HK-2 (cell line): ENCODE measurements around the gene GPC5.

Experiments used
- DNase-seq: peaks from one replicate; pipeline ENCODE4 v3.0.0-alpha.2; 2018; ENCODE audit not compliant: unreplicated experiment

GPC5 gene

DNA sequence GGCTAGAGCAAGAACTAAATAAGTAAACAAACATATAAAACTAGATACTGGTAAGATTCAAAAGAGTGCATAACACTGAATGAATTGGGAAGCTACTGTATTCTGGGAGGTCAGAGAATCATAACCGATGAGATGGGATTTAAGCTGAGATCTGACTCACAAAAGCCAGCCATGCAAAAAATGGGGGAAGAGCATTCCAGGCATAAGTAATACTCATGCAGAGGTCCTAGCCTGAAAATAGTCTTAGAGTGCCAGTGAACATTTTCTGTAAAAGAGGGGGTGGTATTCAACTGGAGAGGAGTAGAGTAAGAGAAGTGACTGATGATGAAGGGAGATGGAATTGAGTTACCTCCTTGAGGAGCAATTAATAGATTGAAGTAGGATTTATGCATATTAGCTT, 956.2 kb downstream of the GPC5 start:
- no peak for DNase-seq

- DNase-seq = peak; percentile 0
These were observed 956.8 kb downstream of the GPC5 start for GRCh38 chr13:92355213-92355612.

- DNase-seq = no peak
These were observed 964.3 kb downstream of the GPC5 start for GRCh38 chr13:92362717-92363116.

DNA sequence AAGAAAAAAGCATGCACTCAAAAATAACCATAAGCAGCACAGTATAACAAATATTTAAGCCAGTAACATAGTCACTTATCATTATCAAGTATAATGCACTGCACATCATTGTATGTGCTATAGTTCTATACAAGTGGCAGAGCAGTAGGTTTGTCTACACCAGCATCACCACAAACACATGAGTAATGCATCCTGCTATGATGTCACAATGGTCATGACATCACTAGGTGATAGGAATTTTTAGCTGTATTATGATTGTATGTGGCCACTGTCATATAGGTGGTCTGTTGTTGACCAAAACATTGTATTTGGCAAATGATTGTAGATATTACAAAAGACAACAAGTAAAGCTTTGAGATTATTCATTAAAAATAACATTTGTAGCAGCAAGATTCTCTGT, 967.5 kb downstream of the GPC5 start:
- no peak for DNase-seq

GRCh38 chr13:92377396-92377795, 979.0 kb downstream of the GPC5 start:
- no peak for DNase-seq

DNA sequence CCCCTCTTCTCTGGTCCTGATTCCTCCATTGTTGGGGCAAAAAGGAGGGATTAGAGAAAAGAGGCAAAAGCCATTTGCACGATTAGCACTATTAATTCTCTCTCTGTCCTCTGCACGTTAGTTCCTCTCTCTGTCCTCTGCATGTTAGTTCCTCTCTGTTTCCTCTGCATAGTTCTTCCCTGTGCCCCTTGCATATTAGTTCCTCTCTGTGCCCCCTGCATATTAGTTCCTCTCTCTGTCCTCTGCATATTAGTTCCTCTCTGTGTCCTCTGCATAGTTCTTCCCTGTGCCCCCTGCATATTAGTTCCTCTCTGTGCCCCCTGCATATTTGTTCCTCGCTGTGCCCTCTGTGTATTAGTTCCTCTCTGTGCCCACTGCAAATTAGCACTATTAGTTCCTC, 981.0 kb downstream of the GPC5 start:
- no peak for DNase-seq

GRCh38 chr13:92384410-92384809, 986.0 kb downstream of the GPC5 start:
- no peak for DNase-seq

GRCh38 chr13:92387245-92387644, 988.8 kb downstream of the GPC5 start:
- no peak for DNase-seq

DNA sequence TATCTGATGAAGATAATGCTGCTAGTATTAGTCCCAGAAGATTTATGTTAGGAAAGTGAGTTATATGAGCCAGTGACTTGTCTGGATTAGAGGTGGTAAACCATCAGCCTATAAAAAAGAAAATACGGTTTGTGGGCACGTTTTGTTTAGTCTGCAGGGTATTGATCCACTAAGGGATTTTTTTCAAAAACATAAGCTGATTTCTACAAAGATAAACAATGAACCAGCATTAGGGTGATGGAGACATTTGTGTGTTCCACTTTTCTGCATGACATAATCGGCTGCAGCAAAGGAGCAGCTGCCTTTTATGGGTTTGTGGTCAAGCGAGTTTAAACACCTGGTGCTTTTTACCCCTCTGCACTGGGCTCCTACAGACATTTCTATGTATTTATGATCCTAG, 991.8 kb downstream of the GPC5 start:
- DNase-seq = no peak

GRCh38 chr13:92403606-92404005, 1005.2 kb downstream of the GPC5 start:
- DNase-seq = no peak

- no peak for DNase-seq
These were observed 1009.4 kb downstream of the GPC5 start for GRCh38 chr13:92407858-92408257.

DNA sequence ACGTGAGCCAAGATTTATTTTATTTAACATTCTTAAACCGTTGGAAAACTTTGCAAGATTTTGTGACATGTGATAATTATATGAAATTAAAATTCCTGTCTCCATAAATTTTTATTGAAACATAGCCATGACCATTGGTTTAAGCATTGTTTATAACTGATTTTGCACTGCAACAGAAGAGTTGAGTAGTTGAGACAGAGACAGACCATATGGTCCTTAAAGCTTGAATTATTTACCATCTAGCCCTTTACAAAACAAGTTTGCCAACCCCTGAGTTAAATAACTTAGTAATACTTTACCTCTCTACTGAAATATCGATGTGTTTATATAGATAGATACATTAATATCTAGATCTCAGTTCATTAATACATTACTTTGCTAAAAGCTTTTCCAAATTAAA, 1014.1 kb downstream of the GPC5 start:
- DNase-seq = no peak

- no peak for DNase-seq
These were observed 1014.6 kb downstream of the GPC5 start for GRCh38 chr13:92412996-92413395.

DNA sequence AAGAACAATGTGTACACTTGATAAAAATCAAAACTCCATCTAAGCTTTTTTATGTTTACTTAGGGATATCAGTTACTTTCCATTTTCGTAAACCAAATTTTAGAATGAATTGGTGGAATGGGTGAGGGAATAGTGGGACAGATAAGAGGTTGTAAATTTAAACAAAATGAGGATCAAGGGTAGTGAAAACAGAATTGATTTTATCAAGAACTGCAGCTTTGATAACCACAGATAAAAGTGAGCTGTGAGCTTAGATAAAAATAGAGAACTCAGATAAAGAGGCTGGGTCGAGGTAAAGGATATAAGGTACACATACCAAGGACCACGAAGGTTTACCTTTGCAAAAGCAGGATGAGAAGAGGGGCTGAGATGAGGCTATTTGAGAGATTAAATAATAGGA, 1015.0 kb downstream of the GPC5 start:
- no peak for DNase-seq

DNA sequence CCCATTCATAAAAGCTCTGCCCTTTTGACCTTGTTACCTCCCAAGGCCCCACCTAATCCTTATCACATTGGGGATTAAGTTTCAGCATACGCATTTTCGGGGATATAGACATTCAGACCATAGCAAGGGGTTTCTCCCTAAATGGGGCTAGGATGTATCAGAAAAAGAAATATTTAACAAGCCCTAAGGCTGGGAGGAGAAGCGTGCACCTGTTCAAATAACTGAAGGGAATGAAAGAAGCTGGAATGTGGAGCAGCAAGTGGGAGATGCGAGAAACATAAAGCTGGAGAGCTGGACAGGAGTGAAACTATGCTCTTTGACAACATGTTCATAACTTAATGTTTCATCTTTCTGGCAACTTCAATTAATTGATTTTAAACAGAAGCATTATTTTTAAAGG, 1016.4 kb downstream of the GPC5 start:
- DNase-seq = no peak

DNA sequence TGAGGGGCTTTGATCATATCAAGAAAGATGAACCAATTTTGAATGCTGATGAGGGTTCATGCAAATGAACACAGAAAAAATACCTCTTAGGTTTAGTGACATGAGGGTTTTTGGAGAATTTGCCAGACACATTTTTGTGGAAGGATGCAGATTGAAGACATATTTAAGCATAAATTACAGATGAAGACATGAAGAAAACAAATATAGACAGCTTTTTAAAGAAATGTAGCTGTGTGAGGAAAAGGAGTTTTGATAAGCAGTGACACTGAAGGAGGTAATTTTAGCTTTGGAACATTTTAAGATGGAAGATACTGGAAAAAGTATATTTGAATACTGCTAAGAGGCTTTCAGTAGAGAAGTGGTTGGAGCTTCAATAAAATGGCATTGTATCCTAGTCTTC, 1017.4 kb downstream of the GPC5 start:
- DNase-seq = no peak

DNA sequence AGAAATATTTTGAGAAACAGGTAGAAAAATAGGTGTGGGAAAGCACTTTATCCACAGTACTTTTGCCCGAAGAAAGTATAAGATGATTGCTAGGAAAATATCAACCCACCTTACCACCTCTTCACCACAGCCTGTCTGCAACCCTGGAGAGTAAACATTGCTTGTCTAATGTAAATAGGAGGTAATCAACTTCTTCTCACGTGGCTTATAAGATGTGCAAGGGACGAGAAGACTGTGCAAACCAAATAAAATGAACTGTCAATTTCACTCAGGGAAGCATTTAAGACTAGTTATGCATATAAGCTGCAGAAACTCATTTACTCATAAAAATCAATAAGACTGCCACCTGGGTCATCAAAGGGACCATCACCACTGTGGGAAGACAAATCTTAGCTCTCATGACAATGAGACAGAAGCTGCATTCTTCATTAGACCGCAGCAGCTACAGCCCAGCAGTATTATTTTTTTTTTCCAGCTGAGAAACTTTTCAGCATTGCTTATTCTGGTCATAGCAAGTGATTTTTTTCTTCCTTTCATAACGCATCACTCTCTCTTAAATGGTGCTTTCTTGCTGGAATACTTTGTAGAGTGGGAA, 1020.5 kb downstream of the GPC5 start:
- no peak for DNase-seq

GRCh38 chr13:92429231-92429630, 1030.8 kb downstream of the GPC5 start:
- no peak for DNase-seq

DNA sequence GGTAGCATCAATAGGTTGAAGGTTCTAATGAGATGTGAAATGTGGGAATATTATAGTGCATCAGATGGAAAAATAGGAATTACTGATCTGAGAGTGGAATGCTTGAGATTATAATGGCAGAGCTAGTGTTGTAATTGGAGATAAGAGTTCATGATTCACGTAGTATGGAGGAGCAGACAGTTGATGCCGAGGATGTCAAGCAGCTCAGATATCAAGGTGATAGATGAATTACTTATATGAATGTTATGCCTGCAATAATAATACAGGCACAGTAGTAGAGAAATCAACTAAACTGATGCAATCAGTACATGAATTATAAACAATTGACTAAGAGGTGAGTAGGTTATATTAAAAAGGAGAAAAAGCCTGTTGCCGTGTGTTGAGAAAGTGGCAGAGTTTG, 1035.0 kb downstream of the GPC5 start:
- DNase-seq = no peak

DNA sequence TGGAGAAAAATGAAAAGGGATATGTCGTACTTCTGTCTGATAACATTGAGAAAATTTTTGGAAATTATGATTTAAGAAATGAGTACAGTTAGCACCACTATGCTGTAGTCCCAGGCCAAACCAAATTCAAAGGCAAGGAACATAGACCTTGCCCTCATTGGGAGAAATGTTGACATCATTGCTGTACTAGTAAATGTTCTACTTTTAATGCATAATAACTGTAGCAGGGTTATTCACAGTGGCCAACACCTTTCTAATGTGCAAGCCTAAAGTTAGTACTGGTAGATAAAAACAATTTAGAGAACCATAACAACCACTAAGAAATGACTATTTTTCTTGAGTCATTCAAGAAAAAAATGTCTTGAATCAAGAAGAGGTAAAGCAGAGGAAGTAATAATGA, 1035.5 kb downstream of the GPC5 start:
- no peak for DNase-seq

DNA sequence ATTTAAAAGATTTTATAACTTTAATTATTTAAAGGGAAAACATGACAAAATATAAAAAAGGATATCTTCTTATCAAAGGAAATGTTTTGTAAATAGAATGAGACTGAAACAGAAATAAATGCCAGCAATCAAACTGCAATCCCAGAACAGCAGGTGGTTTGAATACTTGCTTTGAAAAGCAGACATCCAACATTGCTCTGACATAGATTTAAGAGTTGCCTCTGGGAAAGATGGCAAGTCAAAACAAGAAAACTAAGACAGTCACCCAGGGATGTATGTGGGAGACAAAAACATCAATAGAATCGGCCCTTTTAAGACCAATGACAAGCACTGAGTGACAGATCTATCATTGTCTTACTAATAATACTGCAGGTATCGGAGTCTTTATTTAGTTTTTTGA, 1038.5 kb downstream of the GPC5 start:
- DNase-seq = no peak

DNA sequence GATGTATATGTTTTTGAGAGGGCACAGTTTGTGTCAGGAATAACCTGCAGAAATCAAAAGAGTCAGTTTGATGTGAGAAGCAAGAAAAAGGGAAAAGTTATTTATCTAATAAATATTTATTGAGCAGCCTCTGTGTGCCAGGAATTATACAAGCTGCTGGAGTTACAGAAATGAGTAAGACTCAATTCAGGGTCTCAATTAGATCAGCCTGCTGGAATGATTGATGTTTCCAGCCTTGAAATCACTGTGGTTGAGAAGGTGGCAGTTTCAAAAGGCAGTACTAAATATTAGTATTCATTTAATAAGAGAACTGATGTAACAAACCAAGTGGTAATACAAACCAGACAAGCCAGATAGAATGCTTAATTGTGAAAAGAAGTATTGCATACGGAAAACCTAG, 1045.8 kb downstream of the GPC5 start:
- DNase-seq = no peak

DNA sequence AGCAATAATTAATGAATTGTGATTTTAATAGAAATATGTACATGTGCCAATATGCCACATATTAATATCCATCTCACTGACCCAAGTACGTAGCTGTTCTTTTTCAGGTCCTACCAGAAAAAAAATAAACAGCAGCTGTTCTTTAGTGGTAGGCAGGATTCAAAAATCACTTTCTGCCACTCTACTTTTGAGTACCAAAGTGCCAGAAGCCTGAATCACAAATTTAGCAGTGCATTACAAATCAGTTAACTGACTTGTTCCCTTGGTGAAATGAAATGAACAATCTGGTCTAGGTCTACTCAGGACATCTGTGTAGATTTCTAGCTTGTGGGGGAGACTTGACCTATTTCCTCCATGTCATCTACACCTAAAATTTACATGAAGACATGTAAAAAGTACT, 1052.6 kb downstream of the GPC5 start:
- DNase-seq = no peak

DNA sequence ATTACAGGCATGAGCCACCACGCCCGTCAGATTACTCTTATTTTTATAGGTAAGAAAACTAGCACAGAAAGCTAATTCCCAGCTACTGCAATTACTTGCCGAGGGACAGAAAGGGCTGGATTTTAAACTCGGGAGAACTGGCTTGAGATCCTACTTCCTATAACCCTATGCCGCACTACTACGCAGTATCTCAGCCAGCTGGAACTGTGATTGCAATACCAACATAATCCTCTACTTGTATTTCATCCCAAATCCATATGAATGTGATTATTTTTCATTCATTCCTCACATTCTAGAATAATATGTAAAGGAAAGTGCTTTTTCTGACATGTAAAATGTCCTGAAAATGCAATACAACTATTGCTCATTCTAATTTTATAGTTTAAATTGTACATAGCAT, 1054.4 kb downstream of the GPC5 start:
- no peak for DNase-seq

DNA sequence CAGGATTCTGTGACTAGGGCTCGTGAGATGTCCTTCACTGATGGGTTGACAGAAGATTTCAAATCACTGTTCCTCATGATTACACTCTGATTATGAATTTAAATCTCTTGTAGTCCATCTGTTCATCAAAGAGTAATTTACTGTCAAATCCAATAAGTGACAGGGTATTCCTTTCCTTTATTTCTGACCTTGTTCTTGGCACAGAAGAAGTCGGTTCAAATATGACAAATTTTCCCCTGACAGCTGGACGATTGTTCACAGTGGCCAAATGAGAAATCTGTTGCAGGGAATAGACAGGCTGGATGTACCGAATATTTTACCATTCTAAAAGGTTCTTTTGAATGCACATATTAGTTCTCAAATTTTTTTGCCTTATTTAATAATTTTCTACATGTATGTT, 1060.9 kb downstream of the GPC5 start:
- no peak for DNase-seq
